HT1080 (cell line): Measurements from ENCODE around the gene TAF9. TPM values are rescaled to one million over a fixed set of nuclear protein-coding genes. Genes with fewer than 3 reads are reported as not detected.
"Not testable (repeated sequence)": the region's sequence is repeated elsewhere in the genome, so short reads cannot be mapped to it uniquely, and the experiment has no call there.

Experiments
- DNase-seq: peaks from one replicate; pipeline ENCODE4 v3.0.0-alpha.2; 2015; ENCODE audit warnings: low read depth
- total RNA-seq: library from RNA; depleted of rRNA; stranded (reverse); fragments of >200 nt; shearing (Covaris generic); gene quantifications from 2 replicates; pipeline ENCODE4 v1.2.3, GENCODE V29; 2014; rRNA removed

Gene TAF9
- total RNA-seq, 1 experiment from 2014 or later, result 189 TPM

DNA sequence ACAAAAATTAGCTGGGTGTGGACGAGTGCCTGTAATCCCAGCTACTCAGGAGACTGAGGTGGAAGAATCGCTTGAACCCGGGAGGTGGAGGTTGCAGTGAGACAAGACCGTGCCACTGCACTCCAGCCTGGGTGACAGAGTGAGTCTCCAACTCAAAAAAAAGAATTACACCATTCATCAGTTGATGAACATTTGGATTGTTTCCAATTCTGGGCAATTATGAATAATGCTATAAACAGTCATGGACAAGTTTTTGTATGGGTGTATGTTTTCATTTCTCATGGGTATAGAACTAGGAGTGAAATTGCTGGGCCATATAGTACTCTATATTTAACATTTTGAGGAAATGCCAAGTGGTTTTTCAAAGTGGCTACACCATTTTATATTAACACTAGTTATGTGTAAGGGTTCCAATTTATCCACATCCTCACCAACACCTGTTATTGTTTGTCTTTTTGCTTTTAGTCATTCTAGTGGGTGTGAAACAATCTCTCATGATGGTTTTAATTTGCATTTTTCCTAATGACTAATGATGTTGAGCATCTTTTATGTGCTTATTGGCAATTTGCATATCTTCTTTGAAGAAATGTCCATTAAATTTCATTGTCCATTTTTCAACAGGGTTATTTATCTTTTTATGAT, 27.7 kb downstream of the TAF9 start:
- DNase-seq, result no peak

DNA sequence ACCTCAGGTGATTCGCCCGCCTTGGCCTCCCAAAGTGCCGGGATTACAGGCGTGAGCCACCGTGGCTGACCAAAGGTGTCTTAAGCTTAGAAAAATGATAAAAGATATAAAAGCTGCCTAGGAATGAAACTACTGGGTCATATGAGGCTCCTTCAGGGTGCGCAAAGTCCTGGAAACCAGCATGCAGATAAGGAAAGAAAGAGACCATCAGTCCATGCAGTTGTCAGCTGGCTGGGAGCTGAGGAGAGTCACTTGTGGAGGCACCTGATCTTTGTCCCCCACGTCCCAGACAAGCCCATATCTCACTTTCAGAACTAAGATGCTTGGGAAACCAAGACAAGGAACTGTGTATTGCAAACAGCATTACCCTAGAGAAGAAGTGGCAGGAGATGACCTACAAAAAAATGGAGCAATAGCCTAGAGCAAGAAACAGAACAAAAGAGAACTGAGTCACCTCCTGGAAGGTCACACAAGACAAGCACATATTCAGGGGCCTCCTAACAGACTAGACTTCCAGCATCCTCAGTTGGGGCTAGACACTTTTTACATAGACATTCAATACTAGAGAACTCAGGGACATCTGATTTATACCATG, 33.9 kb downstream of the TAF9 start:
- DNase-seq, result no peak

DNA sequence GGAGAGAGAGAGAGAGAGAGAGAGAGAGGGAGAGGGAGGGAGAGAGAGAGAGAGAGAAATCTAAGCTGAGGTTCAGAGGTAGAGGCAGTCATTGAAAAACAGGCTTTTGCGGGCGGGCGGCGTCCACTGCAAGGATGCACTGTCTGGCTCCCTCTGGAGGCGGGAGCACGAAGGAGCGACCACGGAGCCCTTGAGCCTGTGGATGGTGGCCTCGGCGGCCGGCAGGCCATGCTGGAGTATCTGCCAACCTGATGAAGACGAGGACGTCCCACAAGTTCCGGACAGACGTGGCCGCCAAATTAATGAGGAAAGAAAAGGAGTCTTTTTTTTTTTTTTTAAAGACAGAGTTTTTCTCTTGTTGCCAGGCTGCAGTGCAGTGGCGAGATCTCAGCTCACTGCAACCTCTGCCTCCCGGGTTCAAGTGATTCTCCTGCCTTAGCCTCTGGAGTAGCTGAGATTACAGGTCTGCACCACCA, 34.5 kb downstream of the TAF9 start:
- DNase-seq, result peak; percentile 64

DNA sequence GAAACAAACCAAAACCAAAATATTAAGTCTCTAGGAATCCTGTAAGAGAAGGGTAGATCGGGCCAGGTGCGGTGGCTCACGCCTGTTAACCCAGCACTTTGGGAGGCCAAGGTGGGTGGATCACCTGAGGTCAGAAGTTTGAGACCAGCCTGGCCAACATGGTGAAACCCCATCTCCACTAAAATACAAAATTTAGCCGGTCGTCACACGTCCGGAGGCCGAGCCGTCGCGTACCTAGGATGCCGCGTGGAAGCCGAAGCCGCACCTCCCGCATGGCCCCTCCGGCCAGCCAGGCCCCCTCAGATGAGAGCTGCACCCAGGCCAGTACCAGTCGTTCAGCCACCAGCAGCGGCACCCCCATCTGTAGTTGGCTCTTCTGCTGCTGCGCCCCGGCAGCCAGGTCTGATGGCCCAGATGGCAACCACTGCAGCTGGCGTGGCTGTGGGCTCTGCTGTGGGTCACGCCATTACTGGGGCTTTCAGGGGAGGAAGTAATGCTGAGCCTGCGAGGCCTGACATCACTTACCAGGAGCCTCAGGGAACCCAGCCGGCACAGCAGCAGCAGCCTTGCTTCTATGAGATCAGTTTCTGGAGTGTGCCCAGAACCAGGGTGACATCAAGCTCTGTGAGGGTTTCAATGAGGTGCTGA, 35.5 kb downstream of the TAF9 start:
- not testable (repeated sequence) for DNase-seq

DNA sequence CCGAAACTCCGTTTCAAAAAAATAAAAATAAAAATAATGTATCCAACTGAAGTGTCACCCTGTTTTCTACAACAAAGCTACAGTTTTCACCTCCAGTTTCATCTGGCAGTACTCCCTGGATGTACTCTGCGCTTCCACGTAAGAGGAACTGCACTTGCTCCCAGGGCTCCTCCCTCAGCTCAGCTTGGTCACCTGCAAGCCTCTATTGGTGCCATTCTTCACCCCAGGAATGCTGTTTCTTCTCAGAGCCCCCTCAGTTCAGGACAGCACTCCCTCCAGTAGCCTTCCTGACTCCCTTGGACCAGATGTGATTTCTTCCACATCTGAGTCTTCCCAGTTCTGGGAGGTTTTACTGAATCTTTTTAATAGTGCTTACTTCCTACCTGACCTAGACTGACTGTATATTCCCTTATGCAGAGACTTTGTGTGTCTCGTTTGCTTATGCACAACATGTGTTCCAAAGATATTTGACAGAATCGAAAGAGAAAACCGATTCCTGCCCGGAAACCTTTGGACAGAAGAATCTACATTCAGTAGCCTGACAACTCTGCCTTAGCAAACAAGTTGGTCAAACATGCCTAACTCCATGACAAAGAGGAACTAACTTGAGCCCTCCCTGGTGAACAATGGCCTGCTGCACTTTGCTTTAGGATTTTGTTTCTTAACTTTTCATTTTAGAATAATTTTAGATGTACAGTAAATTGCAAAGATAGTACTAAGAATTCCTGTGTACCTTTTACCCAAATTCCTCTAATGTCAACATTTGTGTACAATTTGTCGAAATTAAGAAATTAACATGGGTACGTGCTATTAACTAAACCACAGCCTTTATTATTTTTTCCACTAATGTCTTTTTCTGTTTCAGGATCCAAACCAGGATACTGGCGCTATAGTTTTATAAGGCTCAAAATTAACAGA, 37.5 kb downstream of the TAF9 start:
- DNase-seq, result no peak

DNA sequence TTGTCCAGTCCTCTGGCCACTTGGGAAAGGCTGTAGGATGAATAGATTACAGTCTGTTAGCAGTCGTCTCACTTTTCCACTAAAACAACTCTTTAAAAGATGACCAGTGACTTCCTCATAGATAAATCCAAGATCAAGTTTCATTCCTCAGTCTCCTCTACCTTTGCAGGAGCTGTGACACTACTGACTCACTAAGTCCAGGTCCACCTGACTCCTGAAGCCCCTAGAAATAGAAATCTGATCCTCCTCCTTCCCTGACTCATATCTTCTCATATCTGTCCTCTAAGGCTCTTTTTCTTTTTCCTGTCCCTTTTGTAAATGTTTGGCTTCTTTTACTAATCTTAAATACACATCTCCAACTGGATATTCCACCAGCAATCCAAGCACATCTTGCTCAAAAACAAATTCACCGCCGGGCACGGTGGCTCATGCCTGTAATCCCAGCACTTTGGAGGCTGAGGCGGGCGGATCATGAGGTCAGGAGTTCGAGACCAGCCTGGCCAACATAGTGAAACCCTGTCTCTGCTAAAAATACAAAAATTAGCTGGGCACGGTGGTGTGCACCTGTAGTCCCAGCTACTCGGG, 39.3 kb downstream of the TAF9 start:
- peak; percentile 72 for DNase-seq

DNA sequence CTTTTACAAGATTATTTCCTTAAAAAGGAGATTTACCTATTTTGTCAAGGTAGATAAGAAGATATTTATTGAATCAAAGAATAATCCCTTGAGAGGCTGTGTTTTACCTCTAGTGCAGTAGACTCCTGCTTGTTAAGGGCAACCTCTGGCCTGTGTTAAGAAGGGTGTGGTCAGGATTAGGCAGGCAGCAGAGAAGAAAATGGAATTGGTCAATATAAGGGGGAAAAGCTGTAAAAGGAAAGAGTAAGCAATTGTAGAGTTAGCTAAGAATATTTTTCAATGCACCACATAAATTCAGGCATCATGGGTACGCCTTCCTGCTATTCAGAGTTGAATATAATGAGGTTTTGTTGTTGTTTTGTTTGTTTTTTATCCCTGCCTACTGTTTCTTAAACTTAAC, 43.0 kb downstream of the TAF9 start:
- DNase-seq, result no peak

DNA sequence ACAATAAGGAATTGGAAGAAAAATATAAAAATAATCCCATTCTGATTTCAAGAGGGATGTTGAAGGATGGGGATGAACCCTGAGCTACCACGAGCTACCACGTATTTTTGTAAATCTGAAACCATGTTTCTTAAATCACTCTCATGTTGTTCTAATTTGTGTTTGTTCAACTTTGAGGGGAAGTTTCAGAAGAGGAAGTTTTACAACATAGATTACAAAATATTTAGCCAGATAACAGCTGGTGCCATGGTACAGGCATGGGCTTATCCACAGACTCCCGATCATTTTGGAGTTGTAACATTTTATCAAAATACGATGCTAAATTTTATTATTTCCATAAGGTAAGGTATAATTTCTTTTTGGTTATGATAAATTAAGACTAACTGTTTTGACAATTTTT, 51.9 kb downstream of the TAF9 start:
- no peak for DNase-seq

DNA sequence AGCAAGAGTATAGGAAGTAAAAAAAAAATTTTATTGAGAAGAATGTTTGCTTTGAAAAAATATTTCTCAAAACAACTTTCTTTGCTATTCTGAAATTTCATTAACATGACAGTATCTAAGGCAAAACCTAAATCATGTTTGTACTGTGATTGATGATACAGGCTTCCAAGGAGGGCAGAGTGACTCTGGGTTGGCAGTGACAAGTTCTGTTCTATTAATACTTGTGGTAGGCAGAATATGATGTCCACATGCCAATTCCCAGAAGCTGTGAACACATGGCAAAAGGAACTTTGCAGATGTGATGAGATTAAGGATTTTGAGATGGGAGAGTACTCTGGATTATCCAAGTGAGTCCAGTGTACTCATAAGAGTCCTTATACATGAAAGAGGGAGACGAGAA, 53.3 kb downstream of the TAF9 start:
- no peak for DNase-seq

Other genes starting within 250 kb of the TAF9 start
- gene CCNB1, start 202.4 kb downstream of the TAF9 start, total RNA-seq, result 452 and 478 TPM in 2 replicates
- gene CENPH, start 179.9 kb downstream of the TAF9 start, total RNA-seq, result 43.9 and 50.4 TPM in 2 replicates
- gene CDK7, start 134.6 kb downstream of the TAF9 start, total RNA-seq, result 55.3 and 83.2 TPM in 2 replicates
- gene CCDC125, start 36.7 kb downstream of the TAF9 start, total RNA-seq, result 1.7 and 2.1 TPM in 2 replicates
- gene AK6, start within 50 bp of the TAF9 start, total RNA-seq, result 56.3 and 56.6 TPM in 2 replicates
- 17.9 and 19.8 TPM in 2 replicates for gene RAD17, start 298 bp upstream of the TAF9 start, total RNA-seq
- gene MARVELD2, start 45.6 kb upstream of the TAF9 start, total RNA-seq, result 0.17 and 0.23 TPM in 2 replicates
- 3.9 and 4.0 TPM in 2 replicates for gene OCLN, start 123.3 kb upstream of the TAF9 start, total RNA-seq
- 103 and 123 TPM in 2 replicates for gene GTF2H2C, start 190.7 kb upstream of the TAF9 start, total RNA-seq